NCI-H446 (cell line): ENCODE measurements around the gene MECR.

Experiments used
- DNase-seq, 2 experiments: peaks; one replicate each; lab custom pipeline; 2025; lab: John Stamatoyannopoulos, UW

The MECR gene, protein sequence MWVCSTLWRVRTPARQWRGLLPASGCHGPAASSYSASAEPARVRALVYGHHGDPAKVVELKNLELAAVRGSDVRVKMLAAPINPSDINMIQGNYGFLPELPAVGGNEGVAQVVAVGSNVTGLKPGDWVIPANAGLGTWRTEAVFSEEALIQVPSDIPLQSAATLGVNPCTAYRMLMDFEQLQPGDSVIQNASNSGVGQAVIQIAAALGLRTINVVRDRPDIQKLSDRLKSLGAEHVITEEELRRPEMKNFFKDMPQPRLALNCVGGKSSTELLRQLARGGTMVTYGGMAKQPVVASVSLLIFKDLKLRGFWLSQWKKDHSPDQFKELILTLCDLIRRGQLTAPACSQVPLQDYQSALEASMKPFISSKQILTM

DNA sequence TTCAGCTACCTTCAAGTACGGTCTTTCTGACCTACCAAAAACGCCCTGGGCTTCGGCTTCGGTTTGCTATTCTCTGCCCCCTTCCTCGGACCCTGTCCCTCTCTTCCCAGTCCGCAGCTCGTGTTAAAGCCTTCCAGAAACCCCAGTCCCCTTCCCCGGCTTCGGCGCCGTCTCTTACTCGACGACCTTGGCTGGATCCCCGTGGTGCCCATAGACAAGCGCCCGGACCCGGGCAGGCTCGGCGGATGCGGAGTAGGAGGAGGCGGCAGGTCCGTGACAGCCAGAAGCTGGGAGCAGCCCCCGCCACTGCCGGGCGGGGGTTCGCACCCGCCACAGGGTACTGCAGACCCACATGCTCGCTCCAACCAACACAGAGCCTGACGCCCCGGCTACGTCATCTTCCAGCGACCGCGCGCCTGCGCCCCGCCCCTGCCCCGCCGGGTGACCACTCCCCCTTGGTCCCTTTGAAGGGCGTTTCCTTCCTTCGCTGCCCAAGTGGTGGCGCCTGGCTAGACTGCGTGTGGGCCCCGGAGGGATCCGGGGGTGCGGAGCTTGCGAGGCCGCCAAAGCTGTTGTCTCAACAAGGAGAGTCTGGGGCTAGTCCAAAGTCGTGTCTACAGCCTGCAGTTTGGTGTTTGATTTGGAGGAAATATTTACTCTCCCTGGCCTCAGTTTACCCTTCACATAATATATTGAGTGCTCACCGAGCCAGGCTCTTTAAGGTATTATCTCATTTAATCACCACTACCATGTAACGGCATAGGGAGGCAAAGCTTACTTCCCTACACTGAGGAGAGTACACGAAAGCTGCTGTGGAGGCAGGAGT is at the start of gene MECR:
TSS of gene MECR (minus strand) at position 382 of the 826 bp plus-strand sequence. CDS start at position 354, 28 bp downstream.
- DNase-seq: peak; percentile 72 to 94

DNA sequence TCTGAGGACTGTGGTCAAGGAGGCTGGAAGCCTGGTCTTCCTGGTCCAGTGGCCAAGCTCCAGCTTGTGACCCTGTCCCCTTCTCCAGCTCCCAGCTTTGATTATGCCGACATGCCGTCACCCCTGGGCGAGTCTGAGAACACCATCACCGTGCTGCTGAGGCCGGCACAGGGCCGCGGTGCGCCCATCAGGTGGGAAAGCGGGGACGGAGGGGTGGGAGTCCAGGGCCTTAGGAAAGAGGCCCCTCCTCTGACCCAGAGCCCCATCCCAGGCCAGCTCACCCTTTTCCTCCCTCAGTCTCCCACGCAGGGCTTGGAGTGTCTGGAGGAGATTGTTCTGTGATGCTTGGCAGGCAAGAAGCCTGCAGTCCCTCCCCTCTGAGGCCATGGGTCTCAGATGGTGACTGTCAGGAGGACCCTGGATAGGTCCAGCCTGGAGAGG is 49.2 kb upstream of the MECR start:
- DNase-seq: no peak

DNA sequence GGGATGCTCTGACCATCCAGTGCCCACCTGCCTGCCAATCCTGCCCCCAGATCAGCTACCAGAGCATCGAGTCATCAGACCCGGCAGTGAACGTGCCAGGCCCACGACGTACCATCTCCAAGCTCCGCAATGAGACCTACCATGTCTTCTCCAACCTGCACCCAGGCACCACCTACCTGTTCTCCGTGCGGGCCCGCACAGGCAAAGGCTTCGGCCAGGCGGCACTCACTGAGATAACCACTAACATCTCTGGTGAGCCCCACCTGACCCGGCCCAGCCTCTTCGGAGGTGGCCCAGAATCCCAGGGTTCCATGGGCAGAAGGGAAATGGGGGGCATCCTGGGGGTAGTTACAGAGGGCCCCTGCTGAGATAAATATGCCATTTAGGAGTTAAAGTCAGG is 48.7 kb upstream of the MECR start:
- no peak for DNase-seq

DNA sequence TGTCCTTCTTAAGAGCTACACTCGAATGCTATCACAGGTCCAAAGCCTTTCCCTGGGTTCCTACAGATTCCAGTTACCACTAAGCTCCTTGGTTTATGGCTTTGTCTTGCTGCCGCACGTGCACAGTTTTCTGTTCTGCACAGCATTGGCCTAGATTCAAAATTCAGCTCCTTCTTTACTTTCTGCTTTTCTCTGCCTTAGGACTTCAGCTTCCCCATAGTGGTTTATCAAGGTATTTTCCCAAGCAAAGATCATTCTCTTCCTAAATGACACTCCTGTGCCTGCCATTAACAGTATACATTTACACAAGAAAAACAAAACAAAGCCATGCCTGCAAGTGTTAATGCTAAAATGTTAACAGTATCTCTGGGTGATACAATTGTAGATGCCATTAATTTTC is 47.4 kb upstream of the MECR start:
- no peak for DNase-seq

DNA sequence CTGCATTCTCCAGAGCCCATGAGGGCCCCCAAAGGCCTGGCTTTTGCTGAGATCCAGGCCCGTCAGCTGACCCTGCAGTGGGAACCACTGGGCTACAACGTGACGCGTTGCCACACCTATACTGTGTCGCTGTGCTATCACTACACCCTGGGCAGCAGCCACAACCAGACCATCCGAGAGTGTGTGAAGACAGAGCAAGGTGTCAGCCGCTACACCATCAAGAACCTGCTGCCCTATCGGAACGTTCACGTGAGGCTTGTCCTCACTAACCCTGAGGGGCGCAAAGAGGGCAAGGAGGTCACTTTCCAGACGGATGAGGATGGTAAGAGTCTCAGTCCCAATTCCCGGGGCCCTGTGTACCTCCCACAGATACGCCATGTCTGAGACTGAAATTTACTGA is 44.7 kb upstream of the MECR start:
- DNase-seq: no peak

DNA sequence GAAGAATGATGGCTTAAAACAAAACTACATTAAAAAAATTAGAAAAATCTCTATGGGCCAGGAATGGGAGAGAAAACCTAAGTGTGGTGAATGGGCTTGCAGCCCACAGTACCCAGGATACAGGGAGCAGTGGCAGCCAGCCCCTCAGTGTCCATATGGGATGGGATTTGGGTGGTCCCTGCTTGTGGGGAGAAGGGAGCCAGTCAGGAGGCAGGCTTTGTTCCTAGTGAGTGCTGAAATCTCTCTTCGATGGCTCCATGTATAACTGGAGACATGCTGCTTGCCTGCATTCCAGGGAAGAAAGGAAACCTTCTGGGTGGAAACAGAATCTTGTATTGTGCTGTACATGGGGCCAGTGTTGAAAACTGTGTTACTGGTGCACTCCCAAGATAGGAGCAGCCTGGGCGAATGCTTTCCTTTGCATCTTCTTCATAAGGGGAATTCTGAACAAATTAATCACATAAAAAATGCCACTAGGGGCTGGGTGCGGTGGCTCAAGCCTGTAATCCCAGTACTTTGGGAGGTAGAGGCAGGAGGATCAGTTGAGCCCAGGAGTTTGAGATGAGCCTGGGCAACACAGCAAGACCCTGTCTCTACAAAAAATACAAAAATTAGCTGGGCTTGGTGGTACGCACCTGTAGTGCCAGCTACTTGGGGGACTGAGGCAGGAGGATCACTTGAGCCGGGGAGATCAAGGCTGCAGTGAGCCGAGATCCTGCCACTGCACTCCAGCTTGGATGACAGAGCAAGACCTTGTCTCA is 41.6 kb upstream of the MECR start:
- DNase-seq: no peak

DNA sequence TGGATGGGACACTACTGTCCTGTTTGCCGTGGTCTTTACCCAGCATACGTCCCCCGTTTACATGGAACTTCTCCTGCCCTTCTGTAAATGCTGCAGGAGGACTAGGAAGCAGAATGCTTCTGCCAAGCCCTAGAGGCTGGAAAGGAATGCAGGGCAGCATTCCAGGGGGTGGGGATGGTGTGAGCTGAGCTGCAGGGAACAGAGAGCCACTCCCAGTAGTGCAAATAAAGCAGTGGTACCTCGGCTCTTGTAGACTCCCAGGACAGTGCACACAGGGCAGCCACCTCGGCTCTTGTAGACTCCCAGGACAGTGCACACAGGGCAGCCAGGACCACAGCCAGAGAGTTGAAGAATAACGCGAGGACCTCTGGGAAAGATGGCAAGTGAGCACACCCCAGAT is 41.0 kb upstream of the MECR start:
- DNase-seq: peak in 1 of 2 experiments; percentile 38

DNA sequence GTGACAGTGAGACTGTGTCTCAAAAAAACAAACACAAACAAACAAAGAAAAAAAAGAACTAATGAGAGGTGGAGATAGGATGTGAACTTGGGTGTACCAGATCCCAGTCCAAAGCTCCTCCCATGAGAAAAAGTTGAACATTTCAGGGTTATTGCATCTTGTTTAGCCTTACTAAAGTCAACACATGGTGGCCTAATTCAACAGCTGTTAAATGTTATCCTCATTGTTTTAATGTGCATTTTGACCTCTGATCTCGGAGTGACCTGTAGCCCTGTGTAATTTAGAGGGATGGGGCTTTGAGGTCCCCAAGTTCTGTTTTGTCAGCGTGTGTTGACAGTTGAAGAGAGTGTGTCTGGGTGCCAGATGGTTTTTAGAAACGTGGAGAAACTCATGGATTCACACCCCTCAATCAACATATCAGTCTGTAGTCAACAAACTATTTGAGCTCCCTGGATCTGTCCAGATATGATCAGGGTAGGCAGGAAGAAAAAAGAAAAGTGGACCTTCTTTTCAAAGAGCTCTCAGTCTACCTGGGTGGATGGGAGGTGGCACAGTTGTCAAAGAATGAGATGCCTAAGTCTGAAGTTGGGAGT is 40.3 kb upstream of the MECR start:
- DNase-seq: no peak

DNA sequence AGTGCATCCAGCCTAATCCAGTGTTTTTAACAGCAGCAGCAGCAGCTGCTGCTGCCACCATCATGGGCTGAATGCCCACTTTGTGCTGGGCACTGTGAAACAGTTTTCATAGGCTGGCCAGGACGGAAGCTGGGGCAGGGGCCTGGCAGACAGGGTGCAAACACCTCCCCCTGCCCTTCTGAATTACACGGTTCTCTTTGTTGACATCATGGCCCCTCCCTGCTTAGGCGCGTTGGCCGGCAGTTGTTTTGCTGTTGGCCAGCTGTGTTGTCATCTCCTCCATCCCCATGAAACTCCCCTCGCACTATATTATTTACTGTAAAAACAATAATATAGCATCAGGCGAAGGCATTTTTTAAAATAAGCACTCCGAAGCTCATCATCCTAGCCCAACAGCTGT is 38.6 kb upstream of the MECR start:
- DNase-seq: no peak

DNA sequence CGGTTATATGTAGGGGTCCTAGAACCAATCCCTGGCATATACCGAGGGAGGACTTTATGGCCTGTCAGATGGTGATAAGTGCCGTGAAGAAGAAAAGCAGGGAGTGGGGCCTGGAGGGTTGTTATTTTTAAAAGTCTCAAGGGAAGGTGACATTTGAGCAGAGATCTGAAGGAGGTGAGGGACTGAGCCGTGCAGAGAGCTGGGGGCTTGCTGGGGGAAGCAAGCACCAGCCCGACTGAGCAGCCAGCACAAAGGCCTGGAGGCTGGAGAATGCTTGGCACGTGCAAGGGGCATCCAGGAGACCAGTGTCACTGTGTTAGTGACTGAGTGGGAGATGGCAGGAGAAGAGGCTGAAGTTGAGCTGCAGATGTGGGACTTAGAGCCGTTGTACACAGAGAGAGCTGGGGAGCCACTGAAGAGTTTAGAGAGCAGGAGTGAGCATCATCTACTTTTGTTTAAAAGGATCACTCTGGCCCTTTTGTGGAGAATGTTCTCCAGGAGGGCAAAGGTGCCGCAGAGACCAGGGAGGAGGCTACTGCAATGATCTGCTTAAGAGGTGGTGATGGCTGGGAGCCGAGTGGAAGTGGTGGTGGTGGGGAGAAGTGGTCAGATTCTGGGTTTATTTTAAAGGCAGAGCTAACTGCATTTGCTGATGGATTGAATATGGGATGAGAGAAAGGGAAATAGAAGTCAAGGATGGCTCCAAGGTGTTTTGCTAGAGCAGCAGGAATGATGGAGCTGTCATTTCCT is 36.8 kb upstream of the MECR start:
- no peak for DNase-seq

DNA sequence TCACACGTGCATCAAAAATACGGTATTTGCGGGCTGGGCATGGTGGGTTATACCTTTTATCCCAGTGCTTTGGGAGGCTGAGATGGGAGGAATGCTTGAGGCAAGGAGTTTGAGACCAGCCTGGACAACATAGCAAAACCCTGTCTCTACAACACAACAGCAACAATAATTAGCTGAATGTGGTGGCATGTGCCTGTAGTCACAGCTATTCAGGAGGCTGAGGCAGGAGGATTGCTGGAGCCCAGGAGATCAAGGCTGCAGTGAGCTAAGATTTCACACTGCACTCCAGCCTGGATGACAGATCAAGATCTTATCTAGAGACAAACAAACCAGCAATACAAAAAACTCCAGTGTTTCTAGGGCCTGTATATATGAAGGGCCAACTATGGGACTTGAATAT is 36.2 kb upstream of the MECR start:
- DNase-seq: no peak

DNA sequence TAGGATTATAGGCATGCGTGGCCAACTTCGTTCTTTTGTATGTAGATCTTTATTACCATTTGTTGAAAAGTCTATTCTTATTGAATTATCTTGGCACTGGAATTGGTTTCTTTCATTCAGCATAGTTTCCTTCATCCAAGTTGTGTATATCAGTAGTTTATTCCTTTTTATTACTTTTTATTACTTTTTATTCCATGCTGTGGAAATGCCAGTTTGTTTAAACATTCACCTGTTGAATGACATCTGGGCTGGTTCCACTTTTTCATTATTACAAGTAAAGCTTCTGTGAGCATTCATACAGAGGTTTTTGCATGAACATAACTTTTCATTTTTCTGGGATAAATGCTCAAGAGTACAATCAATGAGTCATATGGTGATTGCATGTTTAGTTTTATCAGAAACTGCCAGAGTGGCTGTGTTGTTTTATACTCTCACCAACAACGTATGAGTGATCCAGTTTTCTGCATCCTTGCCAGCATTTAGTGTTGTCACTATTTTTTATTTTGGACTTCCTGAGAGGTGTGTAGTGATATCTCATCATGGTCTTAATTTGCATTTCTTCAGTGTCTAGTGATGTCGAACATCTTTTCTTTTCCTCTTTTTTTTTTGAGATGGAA is 34.1 kb upstream of the MECR start:
- no peak for DNase-seq

DNA sequence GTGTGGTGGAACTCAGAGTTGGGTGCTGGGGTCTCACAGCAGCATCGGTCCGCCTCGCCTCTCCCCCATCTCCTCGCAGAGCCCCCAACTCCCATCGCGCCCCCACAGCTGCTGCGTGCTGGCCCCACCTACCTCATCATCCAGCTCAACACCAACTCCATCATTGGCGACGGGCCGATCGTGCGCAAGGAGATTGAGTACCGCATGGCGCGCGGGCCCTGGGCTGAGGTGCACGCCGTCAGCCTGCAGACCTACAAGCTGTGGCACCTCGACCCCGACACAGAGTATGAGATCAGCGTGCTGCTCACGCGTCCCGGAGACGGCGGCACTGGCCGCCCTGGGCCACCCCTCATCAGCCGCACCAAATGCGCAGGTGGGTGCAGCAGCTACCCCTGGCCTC is 29.8 kb upstream of the MECR start:
- no peak for DNase-seq

DNA sequence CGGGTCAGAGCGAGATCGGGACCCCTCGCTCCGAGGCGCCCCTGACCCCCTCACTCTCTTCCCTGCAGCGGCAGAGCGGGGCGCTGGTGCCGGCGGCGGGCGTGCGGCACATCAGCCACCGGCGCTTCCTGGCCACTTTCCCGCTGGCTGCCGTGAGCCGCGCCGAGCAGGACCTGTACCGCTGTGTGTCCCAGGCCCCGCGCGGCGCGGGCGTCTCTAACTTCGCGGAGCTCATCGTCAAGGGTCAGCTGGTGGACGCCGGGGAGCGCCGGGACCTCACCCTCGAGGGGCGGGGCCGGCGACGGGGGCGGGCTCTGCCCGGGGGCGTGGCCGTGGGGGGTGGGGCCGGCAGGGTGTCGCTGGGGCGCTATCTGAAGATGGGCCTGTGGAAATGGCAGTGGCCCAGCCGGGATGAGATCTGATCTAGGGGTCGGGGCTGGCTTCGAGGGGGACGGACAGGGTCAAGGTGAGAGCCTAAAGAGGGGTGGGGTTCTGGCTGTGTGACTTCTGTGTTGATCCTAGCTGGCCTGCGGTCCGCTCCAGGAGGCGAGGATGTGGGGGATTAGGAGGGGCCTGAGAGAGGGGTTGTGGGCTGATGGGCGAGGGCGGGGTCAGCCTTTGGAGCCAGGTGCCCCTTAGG is 29.2 kb upstream of the MECR start:
- no peak for DNase-seq

DNA sequence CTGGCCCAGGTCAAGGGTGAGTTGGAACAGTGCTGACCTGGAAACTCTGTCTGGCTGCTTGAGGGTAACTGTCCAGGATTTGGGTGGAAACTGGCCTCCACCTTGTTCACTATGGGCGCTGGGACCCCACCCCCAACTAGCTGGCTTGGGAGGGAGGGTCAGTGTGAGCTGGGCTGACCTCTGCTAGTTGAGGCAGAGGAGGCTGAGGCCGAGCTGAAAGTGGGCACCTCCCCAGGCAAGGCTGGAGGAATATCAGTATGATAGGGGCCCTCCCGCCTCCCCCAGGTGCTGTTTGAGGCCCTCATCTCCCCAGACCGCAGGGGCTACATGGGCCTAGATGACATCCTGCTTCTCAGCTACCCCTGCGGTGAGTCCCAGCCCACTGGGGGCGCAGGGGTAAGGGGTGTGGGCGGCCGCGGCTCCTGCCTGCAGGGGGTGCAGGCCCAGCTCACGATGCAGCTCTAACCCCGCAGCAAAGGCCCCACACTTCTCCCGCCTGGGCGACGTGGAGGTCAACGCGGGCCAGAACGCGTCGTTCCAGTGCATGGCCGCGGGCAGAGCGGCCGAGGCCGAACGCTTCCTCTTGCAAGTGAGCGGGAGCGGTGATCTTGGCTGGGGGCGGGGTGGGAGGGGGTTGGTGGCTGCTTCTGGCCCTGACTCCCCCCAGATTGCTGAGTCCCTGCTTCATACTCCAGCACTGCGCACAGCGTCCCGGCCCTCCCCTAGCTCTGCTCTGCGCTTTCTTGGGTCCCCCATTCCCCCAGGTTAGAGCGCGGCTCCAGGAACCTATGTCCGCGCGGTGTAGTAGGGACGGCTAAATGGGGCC is 28.5 kb upstream of the MECR start:
- no peak for DNase-seq

DNA sequence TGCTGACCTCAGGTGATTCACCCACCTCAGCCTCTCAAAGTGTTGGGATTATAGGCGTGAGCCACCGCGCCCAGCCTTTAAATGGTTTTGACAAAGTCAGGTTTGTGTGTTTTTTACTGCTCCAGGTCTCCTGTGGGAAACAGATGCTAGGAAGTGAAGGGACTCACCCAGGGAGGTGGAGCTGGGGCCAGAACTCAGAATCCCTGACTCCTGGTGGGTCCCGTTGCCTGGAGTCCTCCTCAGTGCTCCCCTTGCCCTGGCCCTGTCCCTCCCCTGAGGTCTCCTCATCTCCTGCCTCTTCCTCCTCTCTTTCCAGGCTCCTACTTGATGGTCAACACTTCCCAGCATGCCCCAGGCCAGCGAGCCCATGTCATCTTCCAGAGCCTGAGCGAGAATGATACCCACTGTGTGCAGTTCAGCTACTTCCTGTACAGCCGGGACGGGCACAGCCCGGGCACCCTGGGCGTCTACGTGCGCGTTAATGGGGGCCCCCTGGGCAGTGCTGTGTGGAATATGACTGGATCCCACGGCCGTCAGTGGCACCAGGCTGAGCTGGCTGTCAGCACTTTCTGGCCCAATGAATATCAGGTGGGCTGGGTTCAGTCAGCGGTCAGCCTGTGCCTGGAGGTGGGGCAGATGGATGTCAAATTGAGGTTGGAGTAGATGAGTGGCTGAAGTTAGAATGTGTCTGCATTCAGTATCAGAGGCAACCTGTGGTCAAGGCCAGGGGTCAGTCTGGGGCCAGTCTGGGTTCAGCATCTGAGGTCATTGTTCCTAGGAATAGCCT is 27.6 kb upstream of the MECR start:
- no peak for DNase-seq

DNA sequence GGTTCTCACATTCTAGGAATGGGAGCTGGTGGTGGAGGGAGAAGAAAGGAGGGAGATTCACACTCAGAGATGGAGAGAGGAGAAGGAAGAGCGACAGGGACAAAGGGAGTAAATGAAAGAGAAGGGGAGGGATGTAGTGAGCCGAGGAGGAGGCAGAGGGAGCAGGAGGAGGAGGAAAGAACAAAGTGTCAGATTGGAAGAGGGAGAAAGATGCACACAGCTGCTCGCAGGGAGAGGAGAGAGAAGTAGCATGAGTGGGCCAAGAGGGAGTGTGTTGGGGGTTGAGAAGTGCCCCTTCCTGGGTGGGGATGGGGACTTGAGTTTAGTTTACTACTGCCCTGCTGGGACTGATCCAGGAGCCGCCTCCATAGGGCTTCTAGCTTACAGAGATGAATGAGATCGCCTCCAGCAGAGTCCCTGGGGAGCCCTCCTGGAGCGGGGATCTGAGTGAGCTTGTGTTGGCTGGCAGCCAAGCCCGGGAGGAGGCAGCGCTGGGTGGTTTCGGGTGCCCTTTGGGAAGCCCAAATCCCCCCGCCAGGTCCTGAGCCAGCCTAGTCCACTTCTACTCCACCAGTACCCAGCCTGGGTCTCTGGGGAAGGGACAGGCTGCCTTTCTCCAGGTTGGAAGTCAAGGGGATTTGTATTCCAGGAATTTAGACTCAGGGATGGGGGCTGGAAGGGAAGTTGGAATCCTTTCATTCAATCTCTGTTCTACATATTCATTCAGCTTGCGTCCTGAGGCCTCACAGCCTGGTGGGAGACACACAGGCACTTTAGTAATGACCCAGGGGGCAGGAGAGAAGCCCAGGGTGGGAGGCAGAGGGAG is 26.5 kb upstream of the MECR start:
- peak in 1 of 2 experiments; percentile 18 for DNase-seq

DNA sequence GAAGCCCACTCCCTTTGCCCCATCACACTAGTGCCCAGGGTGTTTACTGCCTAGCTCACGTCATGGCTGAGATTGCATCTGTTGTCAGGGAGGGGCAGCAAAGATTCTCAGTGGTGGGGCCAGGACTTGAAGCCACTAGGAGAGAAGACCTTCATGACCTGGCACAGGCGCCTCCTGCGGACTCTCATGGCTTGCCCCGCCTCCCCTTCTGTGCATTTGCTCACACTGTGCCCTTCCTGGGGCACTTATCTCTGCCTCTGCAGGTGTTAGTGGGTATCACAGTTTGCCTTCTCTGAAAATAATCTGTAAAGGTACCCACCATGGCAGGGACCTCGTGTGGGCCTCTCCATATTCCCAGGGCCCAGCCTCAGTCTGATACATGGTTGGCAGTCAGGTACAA is 25.7 kb upstream of the MECR start:
- no peak for DNase-seq
